ENCODE measurements around the gene ERC1. TPM values are rescaled to one million over a fixed set of nuclear protein-coding genes. Genes with fewer than 3 reads are reported as not detected.

Gene ERC1
- total and polyA plus RNA-seq, 9 of the 15 experiments (the other 6 are each of a cell fraction or from before 2014, with no cell fraction given): 0.74 to 11.8 (median 4.8) TPM

- TF ChIP-seq E2F1 (CRISPR knock-in tag; IDR thresholded peaks at IDR 0.05) (no peak), DMBX1 (CRISPR knock-in tag; IDR thresholded peaks at IDR 0.05; ENCODE audit: borderline replicate concordance) (no peak), ZNF395 (CRISPR knock-in tag; IDR thresholded peaks at IDR 0.05) (no peak), PHB2 (IDR thresholded peaks at IDR 0.05; ENCODE audit: low read depth) (no peak), MCM5 (IDR thresholded peaks at IDR 0.05; ENCODE audit: low read depth) (no peak), RCOR1 (IDR thresholded peaks at IDR 0.05; ENCODE audit: borderline replicate concordance in 1 of 2, low read depth in 2 of 2, low read length in 2 of 2) (no peak), PRDM10 (IDR thresholded peaks at IDR 0.05; ENCODE audit: partially characterized antibody) (no peak)
These were observed 65.4 kb downstream of the ERC1 start (continued) for GRCh38 chr12:1056390-1056789.

Data from K562 (cell line).